GM12873 (cell line): ENCODE results near the gene NCSTN.

Experiments used
- CTCF ChIP-seq: IDR thresholded peaks from 2 replicates; pipeline ENCODE4 v1.5.1; 2012; ENCODE audit warnings: low read depth, mild to moderate bottlenecking, moderate library complexity, low read length, control low read depth; ENCODE audit not compliant: insufficient read depth; ENCODE audit errors: missing control alignments

NCSTN gene

GRCh38 chr1:160394673-160395072 lies 51.5 kb downstream of the NCSTN start:
- TF ChIP-seq CTCF: no peak

- no peak for TF ChIP-seq CTCF
Observed at GRCh38 chr1:160397651-160398050, 54.5 kb downstream of the NCSTN start.

- no peak for TF ChIP-seq CTCF
Observed at GRCh38 chr1:160398823-160399222, 55.6 kb downstream of the NCSTN start.

GRCh38 chr1:160399544-160400222 lies 56.5 kb downstream of the NCSTN start:
- no peak for TF ChIP-seq CTCF

GRCh38 chr1:160400223-160400645 lies 57.1 kb downstream of the NCSTN start, which contains the start of gene VANGL2:
Gene VANGL2, plus strand, starts transcription at chr1:160400564. Its CDS starts 15,274 bp downstream, at chr1:160415838.
- TF ChIP-seq CTCF: no peak

GRCh38 chr1:160400646-160401486 lies 57.7 kb downstream of the NCSTN start:
- no peak for TF ChIP-seq CTCF

- TF ChIP-seq CTCF: no peak
Observed at GRCh38 chr1:160401487-160401805, 58.3 kb downstream of the NCSTN start.
